GM20431 (cell line): ENCODE data around the gene SIX6.
"Not testable (repeated sequence)": the region's sequence is repeated elsewhere in the genome, so short reads cannot be mapped to it uniquely, and the experiment has no call there.

ENCODE experiments used
- in situ Hi-C: fragments of 300-500 bp; cut with MseI, MboI; formaldehyde crosslinking; loops from one replicate; pipeline ENCODE4 v1.15.0; 2020; ENCODE audit warnings: low sequenced_read_pairs; ENCODE audit not compliant: unreplicated experiment

The SIX6 gene

DNA sequence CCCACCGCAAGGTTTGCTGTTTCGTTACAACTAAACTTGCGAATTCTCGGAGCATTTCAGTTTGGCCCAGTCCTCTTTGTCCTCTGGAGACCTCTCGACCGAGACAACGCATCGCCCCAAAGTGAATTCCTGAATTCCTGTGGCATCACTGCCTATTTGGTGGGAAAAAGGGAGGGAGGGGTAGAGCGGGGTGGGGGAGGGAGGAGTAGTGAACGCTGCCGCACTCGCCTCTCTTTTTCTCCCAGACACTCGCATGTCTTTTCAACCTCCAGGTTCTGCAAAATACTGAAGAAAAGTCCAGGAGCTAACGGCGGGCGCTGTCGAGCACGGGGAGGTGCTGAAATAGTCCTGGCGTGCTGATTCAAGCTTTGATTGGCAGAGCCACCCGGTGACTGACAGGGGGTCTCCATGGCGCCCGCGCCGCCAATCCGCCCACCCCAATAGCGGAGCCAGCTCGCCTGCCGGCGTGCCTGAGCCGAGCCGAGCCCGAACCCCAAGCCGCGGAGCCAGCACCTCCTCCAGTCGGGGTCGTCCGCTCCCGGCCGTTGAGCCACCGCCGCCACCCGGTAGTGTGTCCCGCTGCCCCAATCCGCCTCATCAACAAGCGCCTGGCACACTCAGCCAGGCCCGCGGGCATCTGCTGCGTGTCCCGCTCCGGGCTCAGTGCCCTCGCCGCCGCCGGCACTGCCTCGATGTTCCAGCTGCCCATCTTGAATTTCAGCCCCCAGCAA, at the start of gene SIX6:
Gene SIX6 (plus strand): TSS at position 440 of the 731 bp plus-strand sequence. CDS start 253 bp downstream, at position 693.
- in situ Hi-C loops, result no loop called here

DNA sequence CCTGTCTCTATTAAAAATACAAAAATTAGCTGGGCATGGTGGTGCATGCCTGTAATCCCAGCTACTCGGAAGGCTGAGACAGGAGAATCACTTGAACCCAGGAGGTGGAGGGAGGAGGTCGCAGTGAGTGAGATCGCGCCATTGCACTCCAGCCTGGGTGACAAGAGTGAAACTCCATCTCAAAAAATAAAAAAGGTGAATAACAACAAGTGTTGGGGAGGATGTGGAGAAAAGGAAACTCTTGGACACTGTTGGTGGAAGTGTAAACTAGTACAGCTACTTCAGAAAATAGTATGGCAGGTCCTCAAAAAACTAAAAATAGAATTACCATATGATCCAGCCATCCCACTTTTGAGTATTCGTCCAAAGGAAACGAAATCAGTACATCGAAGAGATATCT, 28.7 kb upstream of the SIX6 start:
- in situ Hi-C loops, result not testable (repeated sequence)

DNA sequence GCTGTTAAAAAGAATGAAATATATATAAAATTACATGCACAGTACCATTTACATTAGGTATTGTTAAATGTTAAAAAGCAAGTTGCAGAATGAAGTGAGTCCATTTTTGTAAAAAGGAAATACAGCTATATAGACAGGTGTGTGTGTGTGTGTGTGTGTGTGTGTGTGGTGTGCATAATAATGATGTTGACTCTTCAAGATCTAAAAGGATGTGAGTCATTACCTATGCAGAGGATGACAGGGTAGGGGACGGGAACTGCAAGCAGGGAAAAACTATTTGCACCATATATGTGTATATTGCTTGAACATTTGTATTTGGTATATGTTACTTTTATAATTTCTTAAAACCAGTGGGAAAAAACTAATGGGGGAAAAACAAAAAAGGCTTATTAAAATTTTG, 26.2 kb upstream of the SIX6 start:
- in situ Hi-C loops, result no loop called here

DNA sequence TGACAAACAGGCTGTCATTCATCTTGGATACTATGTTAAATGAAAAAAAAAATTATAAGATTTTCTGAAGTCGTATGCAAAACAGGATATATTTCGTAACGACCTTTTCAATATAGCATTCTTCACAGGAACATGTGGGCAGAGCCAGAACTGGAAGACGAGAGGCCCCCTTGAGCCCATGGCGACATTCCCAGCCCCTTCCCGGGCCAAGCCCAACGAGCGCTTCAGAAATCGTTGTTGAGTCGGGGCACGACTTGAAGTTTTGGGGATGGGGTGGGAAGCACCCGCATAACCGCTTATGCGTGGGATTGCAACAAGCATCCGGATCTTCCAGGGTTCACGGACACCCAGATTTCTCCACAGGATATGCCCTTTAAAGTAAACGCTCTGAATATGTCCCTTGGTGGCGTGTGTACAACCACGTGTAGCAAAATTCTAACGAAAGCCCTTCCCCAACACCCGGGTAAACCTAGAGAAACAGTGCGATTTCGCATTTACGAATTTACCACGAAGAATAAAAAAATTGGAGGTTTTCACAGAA, 23.8 kb upstream of the SIX6 start:
- in situ Hi-C loops, result no loop called here

DNA sequence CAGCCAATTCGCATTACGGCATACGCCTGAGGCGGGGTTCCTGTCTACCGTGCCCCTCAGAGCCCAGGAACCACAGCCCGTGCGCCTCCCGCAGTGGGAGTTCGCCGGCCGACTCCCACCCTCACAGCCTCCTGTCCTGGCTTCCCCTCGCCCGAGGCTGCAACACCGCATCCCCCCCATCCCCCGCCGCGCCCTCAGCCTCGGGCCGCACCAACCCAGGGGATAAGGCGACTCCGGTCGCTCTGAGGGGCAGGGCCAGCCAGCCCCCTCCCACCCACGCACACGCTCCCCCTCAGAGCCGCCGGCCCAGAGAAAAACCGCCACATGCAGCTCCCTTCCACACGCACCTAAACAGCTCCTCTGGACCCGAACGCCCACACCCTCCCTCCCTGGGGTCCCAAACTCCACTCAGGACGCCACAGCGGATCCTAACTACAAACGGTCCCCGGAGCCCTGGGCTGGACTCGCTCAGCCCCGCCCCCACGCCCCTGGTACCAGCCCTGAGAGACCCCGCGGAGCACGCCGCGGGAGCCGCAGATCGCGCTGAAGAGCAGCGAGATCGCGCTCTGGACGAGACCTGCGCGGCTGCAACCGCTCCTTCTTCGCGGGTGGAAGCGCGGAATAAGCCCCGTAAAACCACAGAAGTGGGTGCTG, 23.2 kb upstream of the SIX6 start, which contains the start of gene C14orf39:
Gene C14orf39 (minus strand): TSS at position 466 of the 654 bp plus-strand sequence. CDS start 985 bp downstream, outside the sequence.
- in situ Hi-C loops, result no loop called here

DNA sequence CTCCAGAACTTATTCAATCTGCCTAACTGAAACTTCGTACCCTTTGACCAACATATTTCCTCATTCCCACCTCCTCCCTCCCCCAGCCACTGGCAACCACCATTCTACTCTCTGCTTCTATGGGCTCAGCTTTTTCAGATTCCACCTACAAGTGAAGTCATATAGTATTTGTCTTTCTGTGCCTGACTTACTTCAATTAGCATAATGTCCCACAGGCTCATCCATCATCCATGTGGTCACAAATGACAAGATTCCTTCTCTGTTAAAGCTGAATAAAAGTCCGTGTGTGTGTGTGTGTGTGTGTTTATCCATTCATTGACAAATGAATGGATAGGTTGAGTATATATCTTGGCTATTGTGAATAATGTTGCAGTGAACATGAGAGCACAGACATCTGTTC, 21.7 kb upstream of the SIX6 start:
- in situ Hi-C loops, result no loop called here

DNA sequence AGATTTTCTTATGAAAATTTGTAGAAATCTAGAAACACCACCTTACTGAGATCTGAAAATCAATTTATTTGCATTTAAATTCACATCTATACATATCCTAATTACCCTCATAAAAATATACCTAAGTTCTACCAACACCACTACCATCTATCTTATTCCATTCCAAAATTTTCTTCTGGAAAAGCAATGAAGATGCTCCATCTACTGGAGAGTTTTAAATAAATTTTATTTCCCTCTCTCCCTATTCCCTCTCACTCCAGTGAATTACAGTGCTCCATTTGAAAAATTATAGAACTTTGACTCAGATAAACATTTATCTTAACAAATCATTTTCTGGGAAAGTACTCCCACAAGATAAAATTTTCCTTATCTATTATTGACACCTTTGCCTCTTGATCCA, 20.8 kb upstream of the SIX6 start:
- in situ Hi-C loops, result no loop called here

DNA sequence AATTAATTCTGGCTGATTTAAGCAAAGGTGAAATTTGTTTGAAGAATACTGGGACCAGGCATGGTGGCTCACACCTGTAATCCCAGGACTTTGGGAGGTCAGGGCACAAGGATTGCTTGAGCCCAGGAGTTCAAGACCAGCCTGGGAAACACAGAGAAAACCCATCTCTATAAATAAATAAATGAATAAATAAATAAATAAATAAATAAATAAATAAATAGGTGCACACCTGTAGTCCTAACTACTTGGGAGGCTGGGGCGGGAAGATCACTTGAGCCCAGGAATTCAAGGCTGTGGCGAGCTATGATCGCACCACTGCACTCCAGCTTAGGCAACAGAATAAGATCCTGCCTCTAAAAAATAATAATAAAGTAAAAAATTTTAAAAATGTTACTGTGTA, 18.7 kb upstream of the SIX6 start:
- in situ Hi-C loops, result no loop called here

DNA sequence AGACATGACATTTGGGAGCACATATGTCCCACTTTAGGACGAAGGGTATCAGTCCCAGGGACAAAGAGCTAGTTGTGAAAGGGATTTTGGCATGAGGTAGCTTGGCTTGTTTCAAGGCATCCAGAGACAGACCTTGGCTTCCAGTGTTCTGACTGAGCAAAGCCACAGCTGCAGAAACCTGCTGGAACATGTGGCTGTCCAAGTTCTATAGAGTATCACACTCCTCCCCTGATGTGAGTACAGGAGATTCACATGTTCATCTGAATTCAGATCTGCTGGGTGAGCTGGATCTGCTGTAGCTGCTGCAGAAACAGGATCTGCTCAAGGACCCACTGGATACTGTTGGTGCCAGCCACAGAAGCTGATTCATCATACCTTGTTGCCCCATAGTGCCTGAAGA, 13.0 kb upstream of the SIX6 start:
- in situ Hi-C loops, result no loop called here

DNA sequence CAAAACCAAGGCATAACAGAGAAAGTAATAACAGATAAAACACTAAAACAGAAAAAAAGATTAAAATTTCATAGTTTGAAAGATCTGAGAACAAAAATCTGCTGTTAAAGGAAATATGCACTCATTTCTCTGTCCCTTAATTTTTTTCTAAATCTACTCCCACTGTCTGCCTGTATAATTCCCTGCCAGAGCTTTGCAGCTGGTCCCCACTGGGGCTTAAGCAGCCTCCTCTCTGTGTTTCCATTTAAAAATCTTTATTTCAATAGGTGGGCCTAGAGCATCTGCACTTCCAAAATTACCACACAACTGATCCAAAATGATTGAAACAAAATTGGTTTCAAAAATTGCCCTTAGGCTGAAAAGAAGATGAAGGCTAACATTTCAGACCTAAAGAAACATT, 6.4 kb upstream of the SIX6 start:
- in situ Hi-C loops, result no loop called here

DNA sequence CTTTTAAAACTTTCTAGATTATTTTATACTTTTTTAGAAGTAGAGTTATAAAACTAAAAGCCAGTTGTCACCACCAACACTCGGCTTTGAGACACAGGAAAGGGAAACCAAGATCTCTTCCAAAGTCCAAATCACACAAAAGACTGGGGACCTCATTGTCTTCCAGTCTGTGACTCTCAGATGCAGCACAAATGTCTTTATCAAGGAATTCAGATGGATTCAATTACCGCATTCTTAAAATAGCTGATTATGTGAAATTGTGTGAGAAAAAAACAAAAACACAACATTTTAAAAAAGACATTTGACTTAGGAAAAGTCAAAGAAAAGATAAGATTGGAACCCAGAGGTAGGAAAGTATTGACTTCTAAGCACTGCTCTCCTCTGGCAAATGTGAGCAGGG, 3.5 kb upstream of the SIX6 start:
- in situ Hi-C loops, result no loop called here

DNA sequence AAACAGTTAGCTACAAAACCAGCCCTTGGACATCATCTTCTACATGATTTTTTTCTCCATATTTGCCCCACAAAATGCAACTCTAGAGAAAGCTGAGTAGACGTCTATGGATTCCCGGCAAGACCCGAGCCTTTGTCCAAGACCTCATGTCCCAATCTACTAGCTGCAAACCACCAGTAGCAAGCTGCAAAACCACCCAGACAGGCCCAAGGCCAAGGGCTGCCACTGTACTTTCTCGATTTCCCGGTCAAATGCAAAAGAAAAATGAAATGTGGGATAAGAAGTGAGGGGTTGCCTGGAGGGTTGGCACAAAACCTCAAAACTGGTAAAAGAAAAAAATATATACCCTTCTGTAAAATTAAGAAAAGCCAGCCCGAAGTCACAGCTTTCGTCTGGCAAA, 2.9 kb upstream of the SIX6 start:
- in situ Hi-C loops, result no loop called here

DNA sequence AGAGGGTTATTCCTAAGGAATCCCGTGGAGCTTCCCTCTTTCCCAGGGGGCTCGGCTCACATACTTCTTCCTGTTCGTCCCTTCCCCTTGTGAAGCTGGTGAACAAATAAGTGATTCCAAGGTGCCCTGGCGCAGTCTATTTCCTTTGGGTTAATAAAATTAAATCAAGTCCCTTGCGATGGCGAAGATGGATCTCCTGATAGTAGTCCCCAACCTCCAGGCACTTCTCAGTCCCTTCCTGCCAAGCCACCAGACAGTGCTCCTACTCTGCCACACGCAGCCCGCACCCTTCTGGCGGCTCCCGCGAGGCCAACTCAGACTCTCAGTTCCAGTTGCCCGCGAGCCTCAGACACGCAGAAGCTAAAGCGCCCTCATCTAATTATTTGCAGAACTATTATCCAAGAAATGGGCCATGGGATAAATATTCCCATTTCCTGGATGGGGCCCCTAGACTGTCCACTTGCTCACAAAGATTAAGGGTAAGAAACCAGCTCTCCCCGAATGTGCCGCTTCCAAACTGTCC, 2.4 kb upstream of the SIX6 start:
- in situ Hi-C loops, result no loop called here

DNA sequence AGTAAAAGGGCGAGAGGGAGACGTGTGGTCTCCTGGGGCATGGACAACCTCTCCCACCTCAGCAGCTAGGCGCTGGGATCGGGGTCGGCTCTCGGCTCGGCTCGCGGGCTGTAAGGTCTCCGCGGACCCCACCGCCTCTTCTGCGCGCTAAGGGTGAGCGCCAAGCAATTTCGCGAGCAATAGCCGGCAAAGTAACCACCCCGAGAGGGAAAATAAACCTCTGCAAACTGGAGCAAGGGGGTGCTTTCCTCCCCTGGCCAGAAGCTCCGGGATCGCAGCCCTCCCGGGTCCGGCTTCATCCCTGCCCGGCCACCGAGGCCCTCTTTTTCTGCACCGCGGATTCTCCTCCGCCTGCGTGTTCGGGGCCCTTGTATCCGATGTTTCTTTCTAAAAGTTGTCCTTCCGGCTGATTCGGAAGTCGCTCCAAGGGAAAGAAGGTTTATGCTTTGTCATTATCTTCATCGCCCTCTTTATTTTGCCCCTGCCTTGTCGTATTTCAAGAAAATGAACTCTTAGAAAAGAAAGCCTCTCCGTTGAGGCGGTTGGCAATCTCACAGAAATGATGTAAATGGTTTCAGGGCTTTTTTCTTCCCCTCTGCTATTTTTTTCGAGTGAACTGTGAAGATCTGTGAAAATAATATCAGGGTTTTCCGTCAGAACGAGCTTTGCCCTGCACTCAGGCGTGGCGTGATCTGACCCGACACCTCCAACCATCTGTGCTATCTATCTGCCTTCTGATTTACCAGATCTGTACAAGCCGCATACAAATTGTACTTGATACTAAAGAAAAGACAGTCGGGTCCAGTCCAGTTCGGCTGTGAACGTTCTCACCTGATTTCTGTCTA, 1.7 kb upstream of the SIX6 start:
- in situ Hi-C loops, result no loop called here

DNA sequence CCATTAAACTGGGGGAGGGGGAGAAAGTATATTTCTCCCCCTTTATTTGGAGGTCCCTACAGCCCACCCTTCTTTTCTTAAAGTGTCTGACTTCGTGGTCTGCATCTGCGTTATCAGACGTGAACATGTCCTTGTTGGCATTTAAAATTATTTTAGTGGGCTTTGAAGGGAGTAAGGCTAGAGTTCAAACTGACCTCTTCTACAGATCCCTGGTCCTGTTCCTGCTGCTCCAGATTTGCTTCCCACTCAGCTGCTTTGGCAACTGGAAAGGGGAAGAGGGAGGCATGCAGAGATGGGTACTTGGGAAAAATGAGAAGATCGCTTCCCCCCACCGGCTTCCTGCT, 611 bp upstream of the SIX6 start:
- in situ Hi-C loops, result no loop called here

DNA sequence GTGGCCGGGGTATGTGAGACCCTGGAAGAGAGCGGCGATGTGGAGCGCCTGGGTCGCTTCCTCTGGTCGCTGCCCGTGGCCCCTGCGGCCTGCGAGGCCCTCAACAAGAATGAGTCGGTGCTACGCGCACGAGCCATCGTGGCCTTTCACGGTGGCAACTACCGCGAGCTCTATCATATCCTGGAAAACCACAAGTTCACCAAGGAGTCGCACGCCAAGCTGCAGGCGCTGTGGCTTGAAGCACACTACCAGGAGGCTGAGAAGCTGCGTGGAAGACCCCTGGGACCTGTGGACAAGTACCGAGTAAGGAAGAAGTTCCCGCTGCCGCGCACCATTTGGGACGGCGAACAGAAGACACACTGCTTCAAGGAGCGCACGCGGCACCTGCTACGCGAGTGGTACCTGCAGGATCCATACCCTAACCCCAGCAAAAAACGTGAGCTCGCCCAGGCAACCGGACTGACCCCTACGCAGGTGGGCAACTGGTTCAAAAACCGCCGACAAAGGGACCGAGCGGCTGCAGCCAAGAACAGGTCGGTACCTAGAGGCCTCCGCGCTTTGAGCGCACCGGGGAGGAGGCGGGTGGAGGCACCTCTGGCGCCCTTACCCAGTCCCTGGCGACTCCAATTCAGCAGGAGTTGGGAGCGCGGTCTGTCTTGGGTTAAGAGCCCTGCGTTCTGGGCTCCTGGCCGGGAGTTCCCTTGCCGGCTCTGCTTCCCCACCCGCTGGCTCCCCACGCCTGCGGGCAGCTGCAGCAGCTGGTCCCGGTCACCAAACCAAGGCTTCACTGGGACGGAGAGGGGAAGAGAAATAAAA, 700 bp downstream of the SIX6 start:
- in situ Hi-C loops, result no loop called here

DNA sequence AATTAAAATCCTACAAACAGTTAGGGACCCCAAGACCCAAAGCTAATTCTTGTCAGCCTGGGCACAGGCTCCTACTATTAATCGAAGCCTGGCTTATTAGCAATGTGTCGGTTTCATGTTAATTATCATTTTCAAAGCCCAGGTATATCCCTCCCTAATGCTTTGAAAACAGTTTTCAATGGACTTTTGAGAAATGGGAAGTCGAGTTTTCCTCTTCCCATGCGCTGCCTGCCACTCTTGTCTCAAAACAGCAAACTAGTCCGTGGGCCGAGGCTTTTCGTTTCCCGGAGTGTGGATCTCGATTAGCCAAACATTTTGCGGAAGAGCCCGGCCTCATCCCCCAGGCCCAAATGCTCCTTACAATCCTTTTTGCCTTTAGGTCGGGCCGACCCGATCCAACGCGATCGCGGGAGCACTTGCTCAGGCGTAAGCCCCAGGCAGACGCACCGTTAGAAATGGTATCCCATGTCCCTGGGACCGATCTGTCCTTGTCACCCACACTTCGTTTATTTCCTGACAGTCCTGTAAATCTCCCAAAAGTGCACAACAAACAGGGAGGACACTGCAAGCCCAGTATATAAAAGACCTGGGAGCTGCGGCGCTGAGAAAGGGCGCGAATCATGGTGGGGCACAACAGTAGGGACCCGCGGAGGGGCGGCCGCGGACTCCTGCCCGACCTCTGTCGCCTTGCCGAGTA, 1.5 kb downstream of the SIX6 start:
- in situ Hi-C loops, result no loop called here

DNA sequence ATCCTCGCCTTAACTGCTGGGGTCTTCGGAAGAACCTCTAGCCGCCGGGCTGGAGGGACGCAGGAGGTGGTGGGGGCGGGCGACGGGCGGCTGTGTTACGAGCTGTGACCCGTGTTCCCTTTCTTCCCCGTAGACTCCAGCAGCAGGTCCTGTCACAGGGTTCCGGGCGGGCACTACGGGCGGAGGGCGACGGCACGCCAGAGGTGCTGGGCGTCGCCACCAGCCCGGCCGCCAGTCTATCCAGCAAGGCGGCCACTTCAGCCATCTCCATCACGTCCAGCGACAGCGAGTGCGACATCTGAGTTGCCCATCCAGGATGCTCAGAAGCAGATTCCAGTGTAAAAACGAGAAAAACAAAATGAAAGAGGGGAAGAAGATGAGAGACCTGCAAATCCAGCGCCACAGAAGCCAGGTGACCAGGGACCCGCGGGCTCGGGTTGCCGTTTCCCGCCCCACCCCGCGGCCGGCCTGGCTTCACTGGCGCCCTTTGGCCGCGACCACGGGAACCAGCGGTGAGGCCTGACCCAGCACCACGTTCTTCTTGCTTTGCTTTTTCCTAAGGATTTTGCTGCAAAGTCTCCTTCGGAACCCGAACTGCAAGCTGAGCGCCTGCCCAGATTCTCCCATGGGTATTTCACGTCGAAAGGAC, 2.1 kb downstream of the SIX6 start:
- in situ Hi-C loops, result no loop called here

DNA sequence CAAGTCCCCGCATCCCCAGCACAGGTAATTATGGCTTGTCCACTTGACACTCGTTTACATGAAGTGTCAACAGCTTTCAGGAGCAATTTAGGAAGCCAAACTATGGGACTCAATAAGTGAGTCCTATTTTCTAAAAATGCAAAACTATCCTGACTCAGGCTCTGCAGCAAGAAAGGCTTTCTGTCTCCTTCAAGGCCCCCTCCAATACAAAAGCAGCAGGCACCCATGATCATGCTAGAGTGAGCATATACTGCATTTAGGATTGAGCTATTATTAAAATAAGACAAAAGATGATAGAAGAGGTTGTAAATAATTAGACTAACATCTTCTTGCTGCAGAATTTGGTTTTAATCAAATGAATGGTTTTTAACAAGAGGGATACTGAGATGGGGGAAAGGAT, 3.2 kb downstream of the SIX6 start:
- in situ Hi-C loops, result no loop called here
